Epithelial cell of proximal tubule (primary cell): ENCODE results near the gene AMBRA1. TPM values are rescaled to one million over a fixed set of nuclear protein-coding genes. Genes with fewer than 3 reads are reported as not detected.

Experiments
- DNase-seq: peaks from one replicate; pipeline ENCODE4 v3.0.0-alpha.2; 2011; ENCODE audit warnings: low read depth
- H3K4me3 ChIP-seq: 2 replicates; pipeline ENCODE4 v1.5.1; 2011; ENCODE audit warnings: low read depth, mild to moderate bottlenecking, low read length
- CTCF ChIP-seq: conservative IDR thresholded peaks from 2 replicates; pipeline ENCODE4 v1.5.1; 2012; ENCODE audit warnings: low read depth, mild to moderate bottlenecking, low read length
- total RNA-seq: library from RNA; depleted of rRNA; stranded (reverse); fragments of >200 nt; gene quantifications from 2 replicates; pipeline ENCODE4 v1.2.3, GENCODE V29; 2015

Gene AMBRA1
- total RNA-seq, 1 donor from 2014 or later = 21.0 TPM

DNA sequence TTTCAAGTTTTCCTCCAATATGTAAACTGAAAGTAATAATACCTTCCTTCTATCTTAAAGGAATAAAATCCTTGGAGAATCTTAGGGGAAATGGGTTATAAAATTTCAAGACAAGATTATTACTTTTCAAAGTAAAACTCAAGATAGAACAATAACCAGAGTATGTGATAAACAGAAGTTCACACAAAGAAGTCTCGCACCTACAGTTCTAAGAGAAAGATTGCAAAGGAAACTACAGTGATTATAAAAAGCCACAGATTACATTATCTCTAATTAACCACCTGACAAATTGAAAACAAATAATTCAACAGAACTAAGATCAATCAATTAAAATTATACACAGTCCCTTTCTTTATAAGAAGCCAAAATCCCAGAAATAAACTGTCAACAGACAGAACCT lies 34.0 kb downstream of the AMBRA1 start:
- no peak overlapping the region for H3K4me3 ChIP-seq
- no peak for DNase-seq
- no peak for TF ChIP-seq CTCF

DNA sequence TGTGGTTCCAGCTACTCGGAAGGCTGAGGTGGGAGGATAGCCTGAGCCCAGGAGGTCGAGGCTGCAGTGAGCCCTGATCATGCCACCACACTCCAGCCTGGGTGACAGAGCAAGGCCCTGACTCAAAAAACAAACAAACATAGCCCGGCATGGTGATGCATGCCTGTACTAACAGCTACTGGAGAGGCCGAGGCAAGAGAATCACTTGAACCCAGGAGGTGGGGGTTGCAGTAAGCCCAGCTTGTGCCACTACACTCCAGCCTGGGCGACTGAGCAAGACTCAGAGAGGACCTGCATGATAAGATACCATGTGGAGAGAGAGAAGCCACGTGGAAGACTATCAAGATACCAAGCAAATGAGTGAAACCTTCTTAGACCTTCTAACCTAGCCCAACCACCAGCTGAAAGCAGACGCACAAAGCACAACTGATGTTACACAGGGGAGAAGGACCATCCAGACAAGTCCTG lies 36.1 kb downstream of the AMBRA1 start:
- no peak for DNase-seq
- no peak for TF ChIP-seq CTCF
- no peak overlapping the region for H3K4me3 ChIP-seq

GRCh38 chr11:46555267-46556054 lies 38.4 kb downstream of the AMBRA1 start:
- no peak for DNase-seq
- H3K4me3 ChIP-seq = no peak overlapping the region
- no peak for TF ChIP-seq CTCF

- TF ChIP-seq CTCF = no peak
- H3K4me3 ChIP-seq = no peak overlapping the region
- peak; percentile 93 for DNase-seq
Observed at GRCh38 chr11:46554213-46555147, 39.3 kb downstream of the AMBRA1 start.

GRCh38 chr11:46553814-46554212 lies 40.0 kb downstream of the AMBRA1 start:
- DNase-seq = peak; percentile 63
- no peak for TF ChIP-seq CTCF
- H3K4me3 ChIP-seq = peak overlapping the region; percentile 9

GRCh38 chr11:46551261-46551660 lies 42.6 kb downstream of the AMBRA1 start:
- no peak overlapping the region for H3K4me3 ChIP-seq
- no peak for DNase-seq
- no peak for TF ChIP-seq CTCF
